ENCODE measurements around the gene SOCS1.

SOCS1 gene

DNA sequence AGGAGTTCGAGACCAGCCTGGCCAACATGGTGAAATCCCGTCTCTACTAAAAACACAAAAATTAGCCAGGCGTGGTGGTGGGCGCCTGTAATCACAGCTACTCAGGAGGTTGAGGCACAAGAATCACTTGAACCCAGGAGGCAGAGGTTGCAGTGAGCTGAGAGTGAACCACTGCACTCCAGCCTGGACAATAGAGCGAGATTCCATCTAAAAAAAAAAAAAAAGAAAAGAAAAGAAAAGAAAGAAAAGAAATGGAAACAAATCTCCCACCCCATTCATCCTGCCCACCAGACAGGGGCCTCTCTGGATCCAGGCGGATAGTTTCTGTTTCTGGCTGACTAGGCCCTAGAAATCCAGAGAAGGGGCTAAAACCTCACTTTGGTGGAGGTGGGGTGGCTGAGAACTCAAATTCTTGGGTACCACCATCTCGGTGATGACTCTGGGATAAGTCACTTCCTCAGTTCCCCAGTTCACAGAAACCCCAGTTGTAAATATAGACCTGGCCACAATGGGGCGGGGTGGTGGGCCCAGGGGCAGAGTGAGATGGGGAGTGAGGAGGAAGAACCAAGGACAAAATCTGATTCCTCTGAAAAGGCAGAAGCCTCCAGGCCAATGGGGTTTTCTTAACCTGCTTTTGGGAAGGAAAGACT lies 22.2 kb downstream of the SOCS1 start:
- Histone ChIP-seq H3K9me3 (ENCODE audit: severe bottlenecking) (no peaks in the 10 kb centered on the region), H3K36me3 (no peaks in the 10 kb centered on the region), H3K4me3 (ENCODE audit: low read depth, low read length) (no peak overlapping the region), H3K27ac (no peak overlapping the region), H3K27me3 (ENCODE audit: insufficient read depth, low read depth, severe bottlenecking) (no peaks in the 10 kb centered on the region)
- DNase-seq, result no peak
- TF ChIP-seq CTCF (IDR thresholded peaks at IDR 0.05; ENCODE audit: low read depth, low read length), result no peak

GRCh38 chr16:11232852-11233726 lies 22.9 kb downstream of the SOCS1 start:
- Histone ChIP-seq H3K27ac (no peak overlapping the region), H3K4me3 (ENCODE audit: low read depth, low read length) (no peak overlapping the region), H3K9me3 (ENCODE audit: severe bottlenecking) (no peaks in the 10 kb centered on the region), H3K36me3 (no peaks in the 10 kb centered on the region), H3K27me3 (ENCODE audit: insufficient read depth, low read depth, severe bottlenecking) (no peaks in the 10 kb centered on the region)
- no peak for DNase-seq
- TF ChIP-seq CTCF (IDR thresholded peaks at IDR 0.05; ENCODE audit: low read depth, low read length), result no peak

- Histone ChIP-seq H3K27ac (no peak overlapping the region), H3K36me3 (no peaks in the 10 kb centered on the region), H3K27me3 (ENCODE audit: insufficient read depth, low read depth, severe bottlenecking) (no peaks in the 10 kb centered on the region), H3K4me3 (ENCODE audit: low read depth, low read length) (no peak overlapping the region), H3K9me3 (ENCODE audit: severe bottlenecking) (no peaks in the 10 kb centered on the region)
- TF ChIP-seq CTCF (IDR thresholded peaks at IDR 0.05; ENCODE audit: low read depth, low read length), result no peak
- no peak for DNase-seq
These were observed 23.6 kb downstream of the SOCS1 start for GRCh38 chr16:11232302-11232851.

DNA sequence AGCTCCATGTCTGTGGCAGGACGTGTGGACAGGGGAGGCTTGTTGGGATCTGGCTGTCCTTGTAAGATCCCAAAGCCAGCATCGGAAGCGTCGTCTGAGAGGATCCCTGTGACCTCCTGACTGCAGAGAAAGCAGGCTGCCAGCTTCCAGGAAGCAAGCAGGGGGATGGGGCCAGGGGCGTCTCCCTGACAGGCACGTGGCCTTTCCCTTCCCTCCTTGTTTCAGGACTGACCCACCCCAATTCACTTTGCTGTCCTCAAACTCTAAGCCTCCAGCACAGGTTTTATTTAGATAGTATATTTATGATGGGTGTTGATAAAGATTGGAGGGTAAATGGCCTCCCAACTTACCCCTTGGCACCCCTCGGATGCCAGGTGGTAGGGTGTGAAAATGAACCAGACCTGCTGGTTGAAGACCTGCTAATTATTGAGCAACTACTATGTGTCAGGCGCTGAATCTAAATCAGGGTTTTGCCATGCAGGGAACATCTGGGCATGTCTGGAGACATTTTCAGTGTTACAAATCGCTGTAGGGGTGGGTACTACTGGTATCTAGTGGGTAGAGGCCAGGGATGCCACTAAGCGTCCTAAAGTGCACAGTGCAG lies 24.5 kb downstream of the SOCS1 start:
- TF ChIP-seq CTCF (IDR thresholded peaks at IDR 0.05; ENCODE audit: low read depth, low read length), result no peak
- H3K27ac ChIP-seq, result no peak overlapping the region
- DNase-seq, result no peak

DNA sequence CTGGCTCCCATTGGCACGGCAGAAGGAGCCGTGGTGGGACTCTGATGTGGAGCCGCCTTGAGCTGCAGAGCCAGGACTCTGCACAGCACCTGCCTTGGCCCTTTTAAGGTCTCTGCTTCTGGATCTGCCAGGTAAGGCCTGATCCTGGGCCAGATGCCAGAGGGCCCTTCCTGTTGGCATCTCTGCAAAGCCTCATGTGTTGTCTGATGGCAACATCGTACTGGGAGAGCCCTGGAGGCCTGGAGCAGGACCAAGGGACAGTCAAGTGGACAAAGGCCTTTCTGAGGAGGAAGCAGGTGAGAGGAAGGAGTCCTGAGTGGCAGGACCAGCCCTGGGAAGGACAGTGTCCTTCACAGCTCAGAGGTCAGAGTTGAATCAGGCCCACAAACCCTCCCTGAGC lies 26.1 kb downstream of the SOCS1 start:
- Histone ChIP-seq H3K27ac (no peak overlapping the region), H3K4me3 (ENCODE audit: low read depth, low read length) (no peak overlapping the region), H3K36me3 (no peaks in the 10 kb centered on the region), H3K9me3 (ENCODE audit: severe bottlenecking) (no peaks in the 10 kb centered on the region), H3K27me3 (ENCODE audit: insufficient read depth, low read depth, severe bottlenecking) (no peaks in the 10 kb centered on the region)
- no peak for TF ChIP-seq CTCF (IDR thresholded peaks at IDR 0.05; ENCODE audit: low read depth, low read length)
- DNase-seq, result no peak

More for the DNA sequence above, 24.5 kb downstream of the SOCS1 start:
- H3K9me3 ChIP-seq (ENCODE audit: severe bottlenecking), result no peaks in the 10 kb centered on the region
- H3K27me3 ChIP-seq (ENCODE audit: insufficient read depth, low read depth, severe bottlenecking), result no peaks in the 10 kb centered on the region
- no peak overlapping the region for H3K4me3 ChIP-seq (ENCODE audit: low read depth, low read length)
- no peaks in the 10 kb centered on the region for H3K36me3 ChIP-seq
